Measurements from ENCODE around the gene FARSB.

The FARSB gene

DNA sequence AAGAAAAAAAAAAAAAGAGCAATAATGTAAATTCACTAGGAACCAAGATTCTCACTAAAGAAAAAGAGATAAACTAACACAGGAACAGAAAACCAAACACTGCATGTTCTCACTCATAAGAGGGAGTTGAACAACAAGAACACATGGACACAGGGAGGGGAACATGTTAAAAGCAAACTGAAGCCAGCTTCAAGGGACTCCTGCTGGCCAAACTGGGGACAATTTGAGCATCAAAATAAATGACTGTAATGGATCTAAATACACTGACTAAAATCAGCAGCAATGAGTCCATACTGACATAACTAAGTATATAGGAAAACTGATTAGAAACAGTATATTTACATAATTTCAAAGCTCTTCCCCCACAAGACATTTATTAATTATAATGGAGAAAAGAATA lies 73.0 kb downstream of the FARSB start:
- peak; percentile 38 for DNase-seq (ENCODE audit: low read depth)
- no peak for TF ChIP-seq MYC (IDR thresholded peaks at IDR 0.05; ENCODE audit: low read depth, low read length)
- peak; percentile 13 for TF ChIP-seq CTCF (IDR thresholded peaks at IDR 0.05; ENCODE audit: low read depth, low read length)

GRCh38 chr2:222577341-222577740 lies 78.6 kb downstream of the FARSB start:
- DNase-seq (ENCODE audit: low read depth): no peak
- TF ChIP-seq CTCF (IDR thresholded peaks at IDR 0.05; ENCODE audit: low read depth, low read length): no peak
- no peak for TF ChIP-seq MYC (IDR thresholded peaks at IDR 0.05; ENCODE audit: low read depth, low read length)
- no peak for TF ChIP-seq POLR2A (IDR thresholded peaks at IDR 0.05; ENCODE audit: extremely low read depth, insufficient read length)
- TF ChIP-seq, protein P1, sequence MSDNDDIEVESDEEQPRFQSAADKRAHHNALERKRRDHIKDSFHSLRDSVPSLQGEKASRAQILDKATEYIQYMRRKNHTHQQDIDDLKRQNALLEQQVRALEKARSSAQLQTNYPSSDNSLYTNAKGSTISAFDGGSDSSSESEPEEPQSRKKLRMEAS (IDR thresholded peaks at IDR 0.05; ENCODE audit: low read depth, low read length): no peak
- no peak overlapping the region for H3K4me3 ChIP-seq (ENCODE audit: low read depth, low read length)

More for the DNA sequence above, 73.0 kb downstream of the FARSB start:
- H3K4me3 ChIP-seq (ENCODE audit: low read depth, low read length): no peak overlapping the region

DNA sequence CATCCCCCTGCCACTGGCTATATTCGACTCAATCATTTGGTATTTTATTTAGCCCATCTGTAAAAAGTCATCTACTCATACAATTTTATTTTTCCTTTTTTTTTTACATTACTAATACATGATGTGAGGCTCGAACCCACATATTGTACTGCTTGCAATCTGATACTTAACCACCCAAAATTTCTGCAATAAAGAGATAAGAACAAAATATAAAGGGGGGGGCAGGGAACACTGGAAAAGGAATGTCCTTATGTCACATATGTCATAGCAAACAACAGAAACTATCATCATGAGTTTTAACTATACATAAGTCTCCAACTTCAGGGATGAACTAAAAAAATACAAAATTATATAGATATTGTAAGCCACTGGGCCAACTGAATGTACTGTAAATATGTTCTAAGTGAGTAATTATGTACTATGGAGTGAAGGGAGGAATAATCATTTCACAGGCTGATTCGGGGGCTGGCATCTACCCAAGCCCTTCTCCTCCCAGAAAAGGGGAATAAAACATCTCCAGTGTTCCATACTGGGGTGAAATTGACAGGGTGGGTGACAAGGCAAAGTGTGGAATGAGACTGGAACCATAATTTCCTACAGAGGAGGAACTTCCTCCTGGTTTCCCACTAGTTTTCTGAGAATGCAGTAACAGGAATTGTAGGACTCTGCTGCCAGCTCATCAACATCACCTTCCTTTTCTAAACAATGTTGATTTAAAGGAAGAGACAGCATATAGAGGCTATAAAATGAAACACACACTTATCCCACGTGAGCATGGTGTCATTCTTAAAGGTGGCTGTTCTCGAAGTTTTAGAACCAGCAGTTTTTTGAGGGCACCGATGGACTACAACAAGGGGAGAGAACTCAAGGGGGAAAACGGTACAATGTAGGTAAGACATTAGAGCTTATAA lies 79.5 kb downstream of the FARSB start:
- TF ChIP-seq MYC (IDR thresholded peaks at IDR 0.05; ENCODE audit: low read depth, low read length): no peak
- TF ChIP-seq, protein P1 (IDR thresholded peaks at IDR 0.05; ENCODE audit: low read depth, low read length): no peak
- no peak for TF ChIP-seq CTCF (IDR thresholded peaks at IDR 0.05; ENCODE audit: low read depth, low read length)
- TF ChIP-seq POLR2A (IDR thresholded peaks at IDR 0.05; ENCODE audit: extremely low read depth, insufficient read length): no peak
- no peak overlapping the region for H3K4me3 ChIP-seq (ENCODE audit: low read depth, low read length)
- DNase-seq (ENCODE audit: low read depth): no peak

- no peak for DNase-seq (ENCODE audit: low read depth)
- H3K4me3 ChIP-seq (ENCODE audit: low read depth, low read length): no peak overlapping the region
- TF ChIP-seq POLR2A (IDR thresholded peaks at IDR 0.05; ENCODE audit: extremely low read depth, insufficient read length): no peak
- TF ChIP-seq, protein P1 (IDR thresholded peaks at IDR 0.05; ENCODE audit: low read depth, low read length): no peak
- no peak for TF ChIP-seq CTCF (IDR thresholded peaks at IDR 0.05; ENCODE audit: low read depth, low read length)
- no peak for TF ChIP-seq MYC (IDR thresholded peaks at IDR 0.05; ENCODE audit: low read depth, low read length)
Observed at GRCh38 chr2:222575618-222576017, 80.3 kb downstream of the FARSB start.

- TF ChIP-seq MYC (IDR thresholded peaks at IDR 0.05; ENCODE audit: low read depth, low read length) (no peak), POLR2A (IDR thresholded peaks at IDR 0.05; ENCODE audit: extremely low read depth, insufficient read length) (no peak), CTCF (IDR thresholded peaks at IDR 0.05; ENCODE audit: low read depth, low read length) (no peak)
- TF ChIP-seq, protein P1 (IDR thresholded peaks at IDR 0.05; ENCODE audit: low read depth, low read length): no peak
- H3K4me3 ChIP-seq (ENCODE audit: low read depth, low read length): no peak overlapping the region
- DNase-seq (ENCODE audit: low read depth): peak; percentile 42
Observed at GRCh38 chr2:222572751-222573174, 83.1 kb downstream of the FARSB start.
